Measurements from ENCODE around the gene THUMPD1.

THUMPD1 gene

GRCh38 chr16:20689668-20690067 lies 52.0 kb downstream of the THUMPD1 start:
- DNase-seq = no peak

- DNase-seq = no peak
These were observed 57.8 kb downstream of the THUMPD1 start for GRCh38 chr16:20683812-20684211.

Data from fibroblast of skin of abdomen (primary cell).